Measurements from ENCODE around the gene EYS. TPM values are rescaled to one million over a fixed set of nuclear protein-coding genes. Genes with fewer than 3 reads are reported as not detected.

The EYS gene
- polyA plus RNA-seq, 1 experiment = not detected

- no peaks in the 10 kb centered on the region for H3K36me3 ChIP-seq (ENCODE audit: control insufficient read depth, insufficient read depth, low read length)
- H3K27me3 ChIP-seq (ENCODE audit: control insufficient read depth, insufficient read depth, low read length) = no peaks in the 10 kb centered on the region
- no peak for TF ChIP-seq CTCF (IDR thresholded peaks at IDR 0.05; ENCODE audit: insufficient read depth, low read depth, low read length)
- ChIA-PET CTCF (no interaction called here), POLR2A (no interaction called here)
- no peak overlapping the region for H3K4me3 ChIP-seq (ENCODE audit: low read depth, low read length)
- no peak for DNase-seq (ENCODE audit: low read depth)
Observed at GRCh38 chr6:64803470-64804166, 903.4 kb downstream of the EYS start.

GRCh38 chr6:64792534-64792933 is 914.5 kb downstream of the EYS start:
- POLR2A ChIA-PET = no interaction called here
- CTCF ChIA-PET = interaction anchor here (0.5 kb wide), 1 partner anchor 9 kb away, joined by 4 read pairs; no protein-coding TSS in a partner anchor
- no peak for TF ChIP-seq CTCF (IDR thresholded peaks at IDR 0.05; ENCODE audit: insufficient read depth, low read depth, low read length)
- Histone ChIP-seq H3K36me3 (ENCODE audit: control insufficient read depth, insufficient read depth, low read length) (no peaks in the 10 kb centered on the region), H3K4me3 (ENCODE audit: low read depth, low read length) (no peak overlapping the region), H3K27me3 (ENCODE audit: control insufficient read depth, insufficient read depth, low read length) (no peaks in the 10 kb centered on the region)
- no peak for DNase-seq (ENCODE audit: low read depth)

GRCh38 chr6:64789476-64789875 is 917.5 kb downstream of the EYS start:
- DNase-seq (ENCODE audit: low read depth) = no peak
- no peak overlapping the region for H3K4me3 ChIP-seq (ENCODE audit: low read depth, low read length)
- no peaks in the 10 kb centered on the region for H3K36me3 ChIP-seq (ENCODE audit: control insufficient read depth, insufficient read depth, low read length)
- no peak for TF ChIP-seq CTCF (IDR thresholded peaks at IDR 0.05; ENCODE audit: insufficient read depth, low read depth, low read length)
- H3K27me3 ChIP-seq (ENCODE audit: control insufficient read depth, insufficient read depth, low read length) = no peaks in the 10 kb centered on the region
- POLR2A ChIA-PET = no interaction called here
- CTCF ChIA-PET = no interaction called here

GRCh38 chr6:64786736-64787135 is 920.3 kb downstream of the EYS start:
- Histone ChIP-seq H3K27me3 (ENCODE audit: control insufficient read depth, insufficient read depth, low read length) (no peaks in the 10 kb centered on the region), H3K4me3 (ENCODE audit: low read depth, low read length) (no peak overlapping the region), H3K36me3 (ENCODE audit: control insufficient read depth, insufficient read depth, low read length) (no peaks in the 10 kb centered on the region)
- no peak for TF ChIP-seq CTCF (IDR thresholded peaks at IDR 0.05; ENCODE audit: insufficient read depth, low read depth, low read length)
- ChIA-PET CTCF (no interaction called here), POLR2A (no interaction called here)
- DNase-seq (ENCODE audit: low read depth) = no peak

- ChIA-PET POLR2A (no interaction called here), CTCF (no interaction called here)
- no peak for TF ChIP-seq CTCF (IDR thresholded peaks at IDR 0.05; ENCODE audit: insufficient read depth, low read depth, low read length)
- Histone ChIP-seq H3K27me3 (ENCODE audit: control insufficient read depth, insufficient read depth, low read length) (no peaks in the 10 kb centered on the region), H3K4me3 (ENCODE audit: low read depth, low read length) (no peak overlapping the region), H3K36me3 (ENCODE audit: control insufficient read depth, insufficient read depth, low read length) (no peaks in the 10 kb centered on the region)
- DNase-seq (ENCODE audit: low read depth) = no peak
Observed at GRCh38 chr6:64782877-64783276, 924.1 kb downstream of the EYS start.
